ENCODE measurements around the gene THSD4. TPM values are rescaled to one million over a fixed set of nuclear protein-coding genes. Genes with fewer than 3 reads are reported as not detected.

Gene THSD4
- total RNA-seq, 1 experiment from 2014 or later, result 1.2 TPM

- no peak for DNase-seq (ENCODE audit: low spot score)
- in situ Hi-C loops (cut with HindIII; ENCODE audit: low sequenced_read_pairs), result no loop called here
Observed at GRCh38 chr15:71329497-71330260, 214.4 kb downstream of the THSD4 start.

- DNase-seq (ENCODE audit: low spot score), result no peak
- in situ Hi-C loops (cut with HindIII; ENCODE audit: low sequenced_read_pairs), result no loop called here
Observed at GRCh38 chr15:71330638-71331162, 215.4 kb downstream of the THSD4 start.

GRCh38 chr15:71331173-71331572 is 215.9 kb downstream of the THSD4 start:
- in situ Hi-C loops (cut with HindIII; ENCODE audit: low sequenced_read_pairs), result no loop called here
- no peak for DNase-seq (ENCODE audit: low spot score)

GRCh38 chr15:71332431-71333004 is 217.2 kb downstream of the THSD4 start:
- in situ Hi-C loops (cut with HindIII; ENCODE audit: low sequenced_read_pairs), result no loop called here
- no peak for DNase-seq (ENCODE audit: low spot score)

- in situ Hi-C loops (cut with HindIII; ENCODE audit: low sequenced_read_pairs), result no loop called here
- no peak for DNase-seq (ENCODE audit: low spot score)
Observed at GRCh38 chr15:71333136-71333700, 217.9 kb downstream of the THSD4 start.

- DNase-seq (ENCODE audit: low spot score), result no peak
- in situ Hi-C loops (cut with HindIII; ENCODE audit: low sequenced_read_pairs), result no loop called here
Observed at GRCh38 chr15:71333839-71334238, 218.6 kb downstream of the THSD4 start.

GRCh38 chr15:71334434-71334833 is 219.2 kb downstream of the THSD4 start:
- DNase-seq (ENCODE audit: low spot score), result no peak
- in situ Hi-C loops (cut with HindIII; ENCODE audit: low sequenced_read_pairs), result no loop called here

- no peak for DNase-seq (ENCODE audit: low spot score)
- in situ Hi-C loops (cut with HindIII; ENCODE audit: low sequenced_read_pairs), result no loop called here
Observed at GRCh38 chr15:71334873-71335272, 219.6 kb downstream of the THSD4 start.

GRCh38 chr15:71335591-71335990 is 220.3 kb downstream of the THSD4 start:
- in situ Hi-C loops (cut with HindIII; ENCODE audit: low sequenced_read_pairs), result no loop called here
- no peak for DNase-seq (ENCODE audit: low spot score)

GRCh38 chr15:71336671-71337070 is 221.4 kb downstream of the THSD4 start:
- DNase-seq (ENCODE audit: low spot score), result no peak
- in situ Hi-C loops (cut with HindIII; ENCODE audit: low sequenced_read_pairs), result no loop called here

- no peak for DNase-seq (ENCODE audit: low spot score)
- in situ Hi-C loops (cut with HindIII; ENCODE audit: low sequenced_read_pairs), result no loop called here
Observed at GRCh38 chr15:71337197-71337845, 222.1 kb downstream of the THSD4 start.

GRCh38 chr15:71338265-71338664 is 223.0 kb downstream of the THSD4 start:
- in situ Hi-C loops (cut with HindIII; ENCODE audit: low sequenced_read_pairs), result no loop called here
- no peak for DNase-seq (ENCODE audit: low spot score)

- in situ Hi-C loops (cut with HindIII; ENCODE audit: low sequenced_read_pairs), result no loop called here
- no peak for DNase-seq (ENCODE audit: low spot score)
Observed at GRCh38 chr15:71338827-71339542, 223.7 kb downstream of the THSD4 start.

GRCh38 chr15:71341811-71342550 is 226.7 kb downstream of the THSD4 start:
- no peak for DNase-seq (ENCODE audit: low spot score)
- in situ Hi-C loops (cut with HindIII; ENCODE audit: low sequenced_read_pairs), result no loop called here

GRCh38 chr15:71342658-71343057 is 227.4 kb downstream of the THSD4 start:
- in situ Hi-C loops (cut with HindIII; ENCODE audit: low sequenced_read_pairs), result no loop called here
- no peak for DNase-seq (ENCODE audit: low spot score)

GRCh38 chr15:71344316-71344715 is 229.0 kb downstream of the THSD4 start:
- no peak for DNase-seq (ENCODE audit: low spot score)
- in situ Hi-C loops (cut with HindIII; ENCODE audit: low sequenced_read_pairs), result no loop called here

- no peak for DNase-seq (ENCODE audit: low spot score)
- in situ Hi-C loops (cut with HindIII; ENCODE audit: low sequenced_read_pairs), result no loop called here
Observed at GRCh38 chr15:71345186-71345585, 229.9 kb downstream of the THSD4 start.

GRCh38 chr15:71346464-71346863 is 231.2 kb downstream of the THSD4 start:
- in situ Hi-C loops (cut with HindIII; ENCODE audit: low sequenced_read_pairs), result no loop called here
- DNase-seq (ENCODE audit: low spot score), result no peak

- in situ Hi-C loops (cut with HindIII; ENCODE audit: low sequenced_read_pairs), result no loop called here
- no peak for DNase-seq (ENCODE audit: low spot score)
Observed at GRCh38 chr15:71348597-71348996, 233.3 kb downstream of the THSD4 start.

All from G401 (cell line).